Right lobe of liver (tissue), 4 donors: Measurements from ENCODE around the gene PCDHB2.

Experiments
- POLR2A ChIP-seq: fragments of 450-650 bp; IDR thresholded peaks from one replicate; pipeline ENCODE4 v1.6.1; 2017; ENCODE audit warnings: antibody characterized with exemption, mild to moderate bottlenecking
- TF ChIP-seq, protein P1 (sequence below), 4 donors: fragments of 200-600 bp in 3 of 4; fragments of 450-650 bp in 1 of 4; IDR thresholded peaks; one replicate each; pipeline versions ENCODE4 v1.5.1 to v1.8.0; 2016 to 2022; ENCODE audit warnings: antibody characterized with exemption in 4 of 4, mild to moderate bottlenecking in 2 of 4
- donor health status: DM: no; HTN: no; CAD: no.
- donor health status: DM: no; HTN: no; CAD: no.
- donor health status: DM: no; HTN: yes; CAD: no.

GRCh38 chr5:141135030-141135717 is 40.8 kb downstream of the PCDHB2 start, which contains the start of gene PCDHB5:
- no peak for TF ChIP-seq POLR2A
- TF ChIP-seq, protein P1, sequence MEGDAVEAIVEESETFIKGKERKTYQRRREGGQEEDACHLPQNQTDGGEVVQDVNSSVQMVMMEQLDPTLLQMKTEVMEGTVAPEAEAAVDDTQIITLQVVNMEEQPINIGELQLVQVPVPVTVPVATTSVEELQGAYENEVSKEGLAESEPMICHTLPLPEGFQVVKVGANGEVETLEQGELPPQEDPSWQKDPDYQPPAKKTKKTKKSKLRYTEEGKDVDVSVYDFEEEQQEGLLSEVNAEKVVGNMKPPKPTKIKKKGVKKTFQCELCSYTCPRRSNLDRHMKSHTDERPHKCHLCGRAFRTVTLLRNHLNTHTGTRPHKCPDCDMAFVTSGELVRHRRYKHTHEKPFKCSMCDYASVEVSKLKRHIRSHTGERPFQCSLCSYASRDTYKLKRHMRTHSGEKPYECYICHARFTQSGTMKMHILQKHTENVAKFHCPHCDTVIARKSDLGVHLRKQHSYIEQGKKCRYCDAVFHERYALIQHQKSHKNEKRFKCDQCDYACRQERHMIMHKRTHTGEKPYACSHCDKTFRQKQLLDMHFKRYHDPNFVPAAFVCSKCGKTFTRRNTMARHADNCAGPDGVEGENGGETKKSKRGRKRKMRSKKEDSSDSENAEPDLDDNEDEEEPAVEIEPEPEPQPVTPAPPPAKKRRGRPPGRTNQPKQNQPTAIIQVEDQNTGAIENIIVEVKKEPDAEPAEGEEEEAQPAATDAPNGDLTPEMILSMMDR (IDR thresholded peaks at IDR 0.05) = peak; percentile 13 to 43 (median 32)
